Ascending aorta (tissue), 2 donors: ENCODE results near the gene IMPG2. TPM values are rescaled to one million over a fixed set of nuclear protein-coding genes. Genes with fewer than 3 reads are reported as not detected.

Experiments
- DNase-seq, 2 donors: peaks; one replicate each; pipeline ENCODE4 v3.0.0-alpha.2; 2019; ENCODE audit warnings: low spot score in 2 of 2
- H3K27ac ChIP-seq, 2 donors: fragments of 200-600 bp; sonication (generic); one replicate each; pipeline ENCODE4 v1.5.1; 2016 to 2017; ENCODE audit warnings: mild to moderate bottlenecking in 1 of 2
- H3K27me3 ChIP-seq: fragments of 200-600 bp; sonication (generic); one replicate; pipeline ENCODE4 v1.5.1; 2017
- H3K36me3 ChIP-seq, 2 donors: fragments of 200-600 bp; sonication (generic); one replicate each; pipeline ENCODE4 v1.5.1; 2016
- H3K4me1 ChIP-seq, 2 donors: fragments of 200-600 bp; sonication (generic); one replicate each; pipeline ENCODE4 v1.5.1; 2016 to 2017; ENCODE audit warnings: mild to moderate bottlenecking in 1 of 2
- H3K4me3 ChIP-seq, 2 donors: fragments of 200-600 bp; sonication (generic); one replicate each; pipeline ENCODE4 v1.5.1; 2016 to 2017; ENCODE audit warnings: mild to moderate bottlenecking in 1 of 2
- H3K9me3 ChIP-seq, 2 donors: fragments of 200-600 bp; sonication (generic); one replicate each; pipeline ENCODE4 v1.5.1; 2016
- CTCF ChIP-seq, 3 experiments: fragments of 200-600 bp in 2 of 3; fragments of 450-650 bp in 1 of 3; sonication (generic) in 2 of 3; IDR thresholded peaks; one replicate each; pipeline ENCODE4 v1.5.1; 2016 to 2019; ENCODE audit warnings: antibody characterized with exemption in 3 of 3, mild to moderate bottlenecking in 1 of 3, moderate library complexity in 1 of 3
- intact Hi-C: fragments of 100-400 bp; cut with DNase I; formaldehyde crosslinking; loops from one replicate; pipeline ENCODE4 v1.15.1; 2023
- total RNA-seq: library from RNA; depleted of rRNA; stranded (reverse); fragments of >200 nt; gene quantifications from one replicate; pipeline ENCODE4 v1.1.0, GENCODE V29; 2016

The IMPG2 gene
- total RNA-seq, 1 donor from 2014 or later = 0.11 TPM

- Histone ChIP-seq H3K9me3 (no peaks in the 10 kb centered on the region), H3K27ac (no peak overlapping the region), H3K36me3 (no peaks in the 10 kb centered on the region), H3K4me1 (no peaks in the 10 kb centered on the region), H3K27me3 (no peaks in the 10 kb centered on the region), H3K4me3 (no peak overlapping the region)
- no peak for DNase-seq
- intact Hi-C loops = no loop called here
- no peak for TF ChIP-seq CTCF (IDR thresholded peaks at IDR 0.05)
Measured at GRCh38 chr3:101288294-101288693, 32.1 kb downstream of the IMPG2 start.

GRCh38 chr3:101284757-101285156 is 35.6 kb downstream of the IMPG2 start:
- no peaks in the 10 kb centered on the region for H3K27me3 ChIP-seq
- no peaks in the 10 kb centered on the region for H3K4me1 ChIP-seq
- no peak for TF ChIP-seq CTCF (IDR thresholded peaks at IDR 0.05)
- H3K27ac ChIP-seq = no peak overlapping the region
- H3K4me3 ChIP-seq = no peak overlapping the region
- no peak for DNase-seq
- H3K36me3 ChIP-seq = no peaks in the 10 kb centered on the region
- intact Hi-C loops = no loop called here
- no peaks in the 10 kb centered on the region for H3K9me3 ChIP-seq

- Histone ChIP-seq H3K9me3 (no peaks in the 10 kb centered on the region), H3K27me3 (no peaks in the 10 kb centered on the region), H3K27ac (no peak overlapping the region), H3K4me3 (no peak overlapping the region), H3K36me3 (no peaks in the 10 kb centered on the region), H3K4me1 (no peaks in the 10 kb centered on the region)
- DNase-seq = no peak
- no peak for TF ChIP-seq CTCF (IDR thresholded peaks at IDR 0.05)
- intact Hi-C loops = no loop called here
Measured at GRCh38 chr3:101281521-101282030, 38.8 kb downstream of the IMPG2 start.

- Histone ChIP-seq H3K9me3 (no peaks in the 10 kb centered on the region), H3K27me3 (no peaks in the 10 kb centered on the region), H3K4me1 (no peaks in the 10 kb centered on the region), H3K36me3 (no peaks in the 10 kb centered on the region), H3K27ac (no peak overlapping the region), H3K4me3 (no peak overlapping the region)
- intact Hi-C loops = no loop called here
- no peak for TF ChIP-seq CTCF (IDR thresholded peaks at IDR 0.05)
- DNase-seq = no peak
Measured at GRCh38 chr3:101279765-101280385, 40.5 kb downstream of the IMPG2 start.

GRCh38 chr3:101279162-101279561 is 41.2 kb downstream of the IMPG2 start:
- no peak for DNase-seq
- Histone ChIP-seq H3K36me3 (no peaks in the 10 kb centered on the region), H3K27me3 (no peaks in the 10 kb centered on the region), H3K27ac (no peak overlapping the region), H3K4me3 (no peak overlapping the region), H3K4me1 (no peaks in the 10 kb centered on the region), H3K9me3 (no peaks in the 10 kb centered on the region)
- no peak for TF ChIP-seq CTCF (IDR thresholded peaks at IDR 0.05)
- intact Hi-C loops = no loop called here

- intact Hi-C loops = no loop called here
- no peaks in the 10 kb centered on the region for H3K4me1 ChIP-seq
Measured at GRCh38 chr3:101278727-101279126, 41.6 kb downstream of the IMPG2 start.

More at GRCh38 chr3:101278727-101279126, 41.6 kb downstream of the IMPG2 start:
- no peak for TF ChIP-seq CTCF (IDR thresholded peaks at IDR 0.05)
- Histone ChIP-seq H3K4me3 (no peak overlapping the region), H3K27ac (no peak overlapping the region), H3K27me3 (no peaks in the 10 kb centered on the region), H3K36me3 (no peaks in the 10 kb centered on the region), H3K9me3 (no peaks in the 10 kb centered on the region)
- no peak for DNase-seq
